ENCODE results near the gene PSMB2.

PSMB2 gene

DNA sequence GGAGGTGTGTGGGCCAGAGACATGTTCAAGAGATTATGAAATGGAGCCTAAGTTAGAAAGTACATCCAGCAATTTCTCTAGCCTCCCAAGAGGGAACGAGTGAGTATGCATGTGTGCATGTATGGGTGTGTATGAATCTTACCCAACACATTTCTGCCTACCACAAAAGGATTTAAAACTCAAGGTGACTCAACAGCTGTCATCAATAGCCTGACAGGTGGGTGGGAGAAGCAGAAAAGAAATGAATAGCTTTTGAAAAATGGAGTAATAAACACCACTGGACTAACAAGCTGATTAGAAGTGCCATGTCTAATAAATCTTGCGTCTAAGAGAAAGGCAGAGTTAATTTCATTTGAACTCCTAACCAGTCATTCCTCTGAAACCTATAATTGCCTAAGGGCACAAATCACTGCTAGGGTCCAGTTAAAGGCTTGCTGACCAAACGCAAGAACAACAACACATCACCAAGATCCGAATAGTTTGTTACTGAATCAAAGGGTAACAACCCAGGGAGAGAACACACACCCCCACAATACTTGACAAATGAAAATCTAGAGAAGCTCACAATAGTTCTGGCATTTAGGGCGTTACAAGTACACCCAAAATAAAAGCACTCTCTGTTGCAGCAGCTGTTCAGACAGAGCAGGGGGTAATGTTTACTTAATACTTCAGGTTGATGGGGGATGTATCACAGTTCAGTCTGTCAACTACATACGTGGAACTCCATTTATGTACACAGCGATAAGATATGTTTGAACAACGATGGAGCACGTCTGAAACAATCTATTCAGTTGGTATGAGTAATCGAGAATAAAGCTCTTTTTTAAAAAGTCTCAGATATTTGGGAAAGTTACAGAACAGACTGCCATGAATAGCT, 85.5 kb downstream of the PSMB2 start:
- DNase-seq = no peak

- DNase-seq = no peak
These were observed 86.1 kb downstream of the PSMB2 start for GRCh38 chr1:35555212-35555584.

GRCh38 chr1:35554266-35555211, 86.8 kb downstream of the PSMB2 start:
- DNase-seq = no peak

GRCh38 chr1:35553851-35554250, 87.5 kb downstream of the PSMB2 start:
- no peak for DNase-seq

Data from effector CD8-positive, alpha-beta T cell (primary cell).